HFFc6 (cell line): ENCODE data around the gene INPP5D. TPM values are rescaled to one million over a fixed set of nuclear protein-coding genes. Genes with fewer than 3 reads are reported as not detected.

ENCODE experiments used
- DNase-seq: peaks from one replicate; pipeline ENCODE4 v3.0.0-alpha.2; 2018
- H3K27ac Mint-ChIP-seq: 2 replicates; pipeline ENCODE4 v1.8.0; 2020; ENCODE audit warnings: mild to moderate bottlenecking, mixed read lengths
- H3K27me3 Mint-ChIP-seq: 2 replicates; pipeline ENCODE4 v1.8.0; 2021; ENCODE audit warnings: mild to moderate bottlenecking, moderate library complexity, mixed read lengths; ENCODE audit not compliant: insufficient read depth
- H3K36me3 Mint-ChIP-seq: 2 replicates; pipeline ENCODE4 v1.8.0; 2021; ENCODE audit warnings: low read depth, mixed read lengths
- H3K4me1 Mint-ChIP-seq: 2 replicates; pipeline ENCODE4 v1.8.0; 2020; ENCODE audit warnings: low read depth, mixed read lengths
- H3K4me3 Mint-ChIP-seq: 2 replicates; pipeline ENCODE4 v1.8.0; 2020; ENCODE audit warnings: mild to moderate bottlenecking, moderate library complexity, mixed read lengths
- H3K9me3 Mint-ChIP-seq: 2 replicates; pipeline ENCODE4 v1.8.0; 2020; ENCODE audit warnings: mild to moderate bottlenecking, mixed read lengths
- total RNA-seq, 6 experiments: library from RNA; stranded (reverse); fragmentation: NEBNext Ultra II Directional; extraction: Animal tissue kit (Norgen Biotek cat#: 25700); gene quantifications; 2 replicates in 1 of 6; 3 replicates in 5 of 6; pipeline ENCODE4 v1.2.3, GENCODE V29; 2021
- TF ChIP-seq, protein P1 (sequence below): fragments of 200-600 bp; sonication (generic); IDR thresholded peaks from 2 replicates; pipeline ENCODE4 v1.5.0; 2021; ENCODE audit warnings: antibody characterized with exemption, mild to moderate bottlenecking

INPP5D gene
- total RNA-seq, 6 experiments from 2014 or later = 0.19 to 0.66 (median 0.43) TPM; not detected in 1

GRCh38 chr2:233076749-233077148 lies 16.6 kb downstream of the INPP5D start:
- no peak overlapping the region for H3K27ac Mint-ChIP-seq

GRCh38 chr2:233079473-233079877 lies 19.3 kb downstream of the INPP5D start:
- no peaks in the 10 kb centered on the region for H3K9me3 Mint-ChIP-seq
- no peaks in the 10 kb centered on the region for H3K36me3 Mint-ChIP-seq
- no peaks in the 10 kb centered on the region for H3K4me1 Mint-ChIP-seq
- no peak for DNase-seq
- TF ChIP-seq, protein P1, sequence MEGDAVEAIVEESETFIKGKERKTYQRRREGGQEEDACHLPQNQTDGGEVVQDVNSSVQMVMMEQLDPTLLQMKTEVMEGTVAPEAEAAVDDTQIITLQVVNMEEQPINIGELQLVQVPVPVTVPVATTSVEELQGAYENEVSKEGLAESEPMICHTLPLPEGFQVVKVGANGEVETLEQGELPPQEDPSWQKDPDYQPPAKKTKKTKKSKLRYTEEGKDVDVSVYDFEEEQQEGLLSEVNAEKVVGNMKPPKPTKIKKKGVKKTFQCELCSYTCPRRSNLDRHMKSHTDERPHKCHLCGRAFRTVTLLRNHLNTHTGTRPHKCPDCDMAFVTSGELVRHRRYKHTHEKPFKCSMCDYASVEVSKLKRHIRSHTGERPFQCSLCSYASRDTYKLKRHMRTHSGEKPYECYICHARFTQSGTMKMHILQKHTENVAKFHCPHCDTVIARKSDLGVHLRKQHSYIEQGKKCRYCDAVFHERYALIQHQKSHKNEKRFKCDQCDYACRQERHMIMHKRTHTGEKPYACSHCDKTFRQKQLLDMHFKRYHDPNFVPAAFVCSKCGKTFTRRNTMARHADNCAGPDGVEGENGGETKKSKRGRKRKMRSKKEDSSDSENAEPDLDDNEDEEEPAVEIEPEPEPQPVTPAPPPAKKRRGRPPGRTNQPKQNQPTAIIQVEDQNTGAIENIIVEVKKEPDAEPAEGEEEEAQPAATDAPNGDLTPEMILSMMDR = no peak
- H3K27ac Mint-ChIP-seq = no peak overlapping the region
- H3K4me3 Mint-ChIP-seq = no peak overlapping the region
- H3K27me3 Mint-ChIP-seq = peaks cover 32% of the 10 kb centered on the region

More at GRCh38 chr2:233076749-233077148, 16.6 kb downstream of the INPP5D start:
- no peaks in the 10 kb centered on the region for H3K4me1 Mint-ChIP-seq
- DNase-seq = no peak
- no peaks in the 10 kb centered on the region for H3K36me3 Mint-ChIP-seq
- no peak overlapping the region for H3K4me3 Mint-ChIP-seq
- peaks cover 3% of the 10 kb centered on the region for H3K9me3 Mint-ChIP-seq
- H3K27me3 Mint-ChIP-seq = peaks cover 18% of the 10 kb centered on the region
- TF ChIP-seq, protein P1 = no peak

DNA sequence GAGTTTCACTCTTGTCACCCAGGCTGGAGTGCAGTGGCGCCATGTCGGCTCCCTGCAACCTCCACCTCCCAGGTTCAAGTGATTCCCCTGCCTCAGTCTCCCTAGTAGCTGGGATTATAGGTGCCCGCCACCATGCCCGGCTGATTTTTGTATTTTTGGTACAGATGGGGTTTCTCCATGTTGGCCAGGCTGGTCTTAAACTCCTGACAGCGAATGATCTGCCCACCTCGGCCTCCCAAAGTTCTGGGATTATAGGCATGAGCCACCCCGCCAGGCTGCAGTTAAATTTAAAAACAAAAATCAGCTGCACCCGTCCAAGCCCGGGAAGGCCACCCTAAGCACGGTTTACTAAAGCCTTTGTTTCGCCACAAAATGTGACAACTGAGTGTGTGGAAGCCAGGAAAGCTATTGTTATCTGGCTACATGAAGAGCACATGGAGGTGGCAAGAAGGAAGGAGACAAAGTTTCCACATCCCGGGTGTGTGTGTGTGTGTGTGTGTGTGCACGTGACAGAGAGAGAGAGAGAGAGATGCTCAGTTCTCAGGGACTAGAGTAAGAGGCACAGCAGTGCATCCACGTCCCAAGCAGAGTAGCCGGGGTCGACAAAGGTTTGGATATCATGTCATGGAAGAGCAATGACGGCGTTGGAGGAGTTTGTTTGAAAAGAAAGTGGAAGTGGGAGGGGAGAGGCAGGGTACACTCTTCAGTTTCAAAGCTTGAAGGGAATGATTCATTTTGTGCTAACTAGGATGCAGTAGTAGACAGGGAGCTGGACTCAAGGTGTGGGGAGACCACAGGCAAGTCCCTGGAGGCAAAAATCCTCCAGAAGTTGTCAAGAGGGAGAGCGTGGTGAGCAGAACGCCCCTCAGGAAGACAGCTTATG lies 20.1 kb downstream of the INPP5D start:
- no peak overlapping the region for H3K27ac Mint-ChIP-seq
- no peaks in the 10 kb centered on the region for H3K36me3 Mint-ChIP-seq
- DNase-seq = no peak
- H3K9me3 Mint-ChIP-seq = no peaks in the 10 kb centered on the region
- peaks cover 34% of the 10 kb centered on the region for H3K27me3 Mint-ChIP-seq
- H3K4me1 Mint-ChIP-seq = no peaks in the 10 kb centered on the region
- H3K4me3 Mint-ChIP-seq = no peak overlapping the region
- TF ChIP-seq, protein P1 = no peak

- H3K27ac Mint-ChIP-seq = no peak overlapping the region
- TF ChIP-seq, protein P1 = no peak
- no peaks in the 10 kb centered on the region for H3K4me1 Mint-ChIP-seq
- no peaks in the 10 kb centered on the region for H3K36me3 Mint-ChIP-seq
- H3K27me3 Mint-ChIP-seq = peaks cover 34% of the 10 kb centered on the region
- DNase-seq = no peak
- no peaks in the 10 kb centered on the region for H3K9me3 Mint-ChIP-seq
- no peak overlapping the region for H3K4me3 Mint-ChIP-seq
These were observed 20.7 kb downstream of the INPP5D start for GRCh38 chr2:233080836-233081229.

DNA sequence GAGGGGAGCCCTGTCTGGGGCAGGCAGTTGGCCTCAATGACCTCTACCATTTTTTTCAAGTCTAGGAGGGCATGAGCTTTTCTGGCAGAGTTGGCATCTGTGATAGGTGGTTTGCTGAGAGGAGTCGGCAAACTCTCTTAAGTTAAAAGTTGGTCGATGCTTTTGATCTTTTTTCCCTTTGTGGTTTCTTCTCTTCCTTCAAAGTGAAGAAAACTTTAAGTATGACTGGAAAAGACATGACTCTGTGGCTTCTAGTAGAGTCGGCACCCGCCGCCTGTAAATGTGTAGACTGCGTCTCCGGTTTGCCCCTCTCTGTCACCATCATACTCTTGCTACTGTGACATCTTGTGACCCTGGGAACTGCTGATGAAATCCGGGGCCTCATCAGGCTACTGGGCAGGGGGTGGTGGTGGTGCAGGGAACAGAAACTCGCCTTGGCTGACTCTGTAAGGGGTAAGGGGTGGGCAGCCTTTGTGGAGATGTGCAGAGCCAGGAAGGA lies 21.1 kb downstream of the INPP5D start:
- H3K9me3 Mint-ChIP-seq = no peaks in the 10 kb centered on the region
- H3K36me3 Mint-ChIP-seq = no peaks in the 10 kb centered on the region
- no peak overlapping the region for H3K27ac Mint-ChIP-seq
- H3K4me1 Mint-ChIP-seq = no peaks in the 10 kb centered on the region
- no peak for DNase-seq
- H3K27me3 Mint-ChIP-seq = peaks cover 34% of the 10 kb centered on the region
- H3K4me3 Mint-ChIP-seq = no peak overlapping the region
- TF ChIP-seq, protein P1 = no peak
